ENCODE measurements around the gene CCSER1.

DNA sequence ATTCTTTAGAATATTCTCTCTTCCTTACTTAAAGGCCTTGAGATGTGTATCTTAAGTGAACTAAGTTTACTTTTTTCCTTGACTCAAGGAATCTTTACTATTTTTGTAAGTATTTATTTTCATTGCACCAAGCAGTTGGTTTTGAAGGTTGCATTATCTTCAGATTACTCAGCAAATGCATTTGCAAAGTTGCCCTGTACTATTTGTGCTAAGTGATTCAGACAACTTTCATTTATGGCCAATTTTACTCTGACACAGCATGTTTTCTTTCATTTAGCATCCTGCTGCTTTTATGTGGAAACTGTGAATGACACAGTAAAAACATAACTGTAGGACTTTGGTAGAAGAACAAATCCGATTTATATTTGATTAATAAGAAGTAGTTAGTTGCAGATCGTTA, 191.0 kb downstream of the CCSER1 start:
- TF ChIP-seq, protein P1, sequence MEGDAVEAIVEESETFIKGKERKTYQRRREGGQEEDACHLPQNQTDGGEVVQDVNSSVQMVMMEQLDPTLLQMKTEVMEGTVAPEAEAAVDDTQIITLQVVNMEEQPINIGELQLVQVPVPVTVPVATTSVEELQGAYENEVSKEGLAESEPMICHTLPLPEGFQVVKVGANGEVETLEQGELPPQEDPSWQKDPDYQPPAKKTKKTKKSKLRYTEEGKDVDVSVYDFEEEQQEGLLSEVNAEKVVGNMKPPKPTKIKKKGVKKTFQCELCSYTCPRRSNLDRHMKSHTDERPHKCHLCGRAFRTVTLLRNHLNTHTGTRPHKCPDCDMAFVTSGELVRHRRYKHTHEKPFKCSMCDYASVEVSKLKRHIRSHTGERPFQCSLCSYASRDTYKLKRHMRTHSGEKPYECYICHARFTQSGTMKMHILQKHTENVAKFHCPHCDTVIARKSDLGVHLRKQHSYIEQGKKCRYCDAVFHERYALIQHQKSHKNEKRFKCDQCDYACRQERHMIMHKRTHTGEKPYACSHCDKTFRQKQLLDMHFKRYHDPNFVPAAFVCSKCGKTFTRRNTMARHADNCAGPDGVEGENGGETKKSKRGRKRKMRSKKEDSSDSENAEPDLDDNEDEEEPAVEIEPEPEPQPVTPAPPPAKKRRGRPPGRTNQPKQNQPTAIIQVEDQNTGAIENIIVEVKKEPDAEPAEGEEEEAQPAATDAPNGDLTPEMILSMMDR (conservative IDR thresholded peaks at IDR 0.05 in 1 of 2, IDR thresholded peaks at IDR 0.05 in 1 of 2; ENCODE audit: low read depth in 1 of 2, low read length in 2 of 2) = no peak
- no peak for TF ChIP-seq EZH2 (IDR thresholded peaks at IDR 0.05; ENCODE audit: low read length, missing control alignments)

Measured in fibroblast of lung (primary cell).